ENCODE data around the gene UPF1. TPM values are rescaled to one million over a fixed set of nuclear protein-coding genes. Genes with fewer than 3 reads are reported as not detected.

UPF1 gene
- total RNA-seq, 2 experiments from 2014 or later: 89.3 to 92.0 TPM

- ChIA-PET CTCF (no interaction called here), POLR2A (interaction anchor here (0.7 kb wide), 1 partner anchor 139 kb away, joined by 4 read pairs; no protein-coding TSS in a partner anchor)
Measured at GRCh38 chr19:18881491-18881890, 49.7 kb downstream of the UPF1 start.

GRCh38 chr19:18883526-18884304 lies 52.0 kb downstream of the UPF1 start:
- CTCF ChIA-PET: interaction anchor here (0.6 kb wide), 1 partner anchor 190 kb away, joined by 4 read pairs; no protein-coding TSS in a partner anchor
- POLR2A ChIA-PET: no interaction called here

- POLR2A ChIA-PET: no interaction called here
- CTCF ChIA-PET: no interaction called here
Measured at GRCh38 chr19:18886972-18887371, 55.2 kb downstream of the UPF1 start.

GRCh38 chr19:18889949-18890745 lies 58.4 kb downstream of the UPF1 start:
- CTCF ChIA-PET: no interaction called here

GRCh38 chr19:18893587-18894253 lies 62.0 kb downstream of the UPF1 start:
- ChIA-PET CTCF (no interaction called here), POLR2A (interaction anchor here (0.6 kb wide), 1 partner anchor 39 kb away, joined by 3 read pairs; no protein-coding TSS in a partner anchor)

More at GRCh38 chr19:18889949-18890745, 58.4 kb downstream of the UPF1 start:
- POLR2A ChIA-PET: no interaction called here

GRCh38 chr19:18894254-18895037 lies 62.7 kb downstream of the UPF1 start:
- ChIA-PET CTCF (interaction anchor here (0.7 kb wide), 1 partner anchor 116 kb away, joined by 3 read pairs; no protein-coding TSS in a partner anchor), POLR2A (no interaction called here)

- ChIA-PET POLR2A (no interaction called here), CTCF (interaction anchor here (0.7 kb wide), 1 partner anchor 117 kb away, joined by 3 read pairs; no protein-coding TSS in a partner anchor)
Measured at GRCh38 chr19:18895038-18895823, 63.5 kb downstream of the UPF1 start.

GRCh38 chr19:18895824-18896341 lies 64.1 kb downstream of the UPF1 start, which contains the start of gene CERS1:
CERS1 (minus strand) TSS chr19:18896158; CDS start chr19:18896072, 86 bp downstream.
- ChIA-PET CTCF (no interaction called here), POLR2A (interaction anchor here (0.7 kb wide), 1 partner anchor 257 kb away, joined by 8 read pairs; no protein-coding TSS in a partner anchor)

GRCh38 chr19:18896421-18896841 lies 64.7 kb downstream of the UPF1 start:
- CTCF ChIA-PET: no interaction called here
- POLR2A ChIA-PET: interaction anchor here (0.7 kb wide), 1 partner anchor 257 kb away, joined by 8 read pairs; no protein-coding TSS in a partner anchor

GRCh38 chr19:18897094-18898029 lies 65.6 kb downstream of the UPF1 start:
- ChIA-PET POLR2A (interaction anchor here (0.8 kb wide), 1 partner anchor 22 kb away, joined by 4 read pairs; the partner anchor contains the start of genes COPE and DDX49), CTCF (no interaction called here)

- ChIA-PET POLR2A (interaction anchor here (0.6 to 0.8 kb wide), 2 partner anchors 21 to 22 kb away, joined by 4 to 7 read pairs; partner anchors contain the start of genes COPE and DDX49), CTCF (no interaction called here)
Measured at GRCh38 chr19:18898081-18898606, 66.4 kb downstream of the UPF1 start.

GRCh38 chr19:18898607-18899408 lies 67.0 kb downstream of the UPF1 start:
- ChIA-PET CTCF (no interaction called here), POLR2A (interaction anchor here (0.6 kb wide), 1 partner anchor 21 kb away, joined by 7 read pairs; the partner anchor contains the start of gene DDX49)

GRCh38 chr19:18899624-18900560 lies 68.1 kb downstream of the UPF1 start:
- ChIA-PET POLR2A (no interaction called here), CTCF (no interaction called here)

GRCh38 chr19:18900700-18901481 lies 69.1 kb downstream of the UPF1 start:
- CTCF ChIA-PET: no interaction called here

More at GRCh38 chr19:18900700-18901481, 69.1 kb downstream of the UPF1 start:
- POLR2A ChIA-PET: no interaction called here
